SK-N-SH (cell line): ENCODE data around the gene EXOC6. TPM values are rescaled to one million over a fixed set of nuclear protein-coding genes. Genes with fewer than 3 reads are reported as not detected.

Source experiments
- CTCF ChIA-PET: fragments of 300-600, 350-600 bp; formaldehyde crosslinking; extraction: SDS; loops from one replicate; lab custom pipeline; 2021; lab: Yijun Ruan, JAX
- POLR2A ChIA-PET: fragments of 350-600 bp; sonication (Branson Sonifier 250); formaldehyde crosslinking; extraction: SDS; loops from one replicate; lab custom pipeline; 2020; ENCODE audit warnings: antibody characterized with exemption, inconsistent platforms; lab: Yijun Ruan, JAX
- DNase-seq: peaks from one replicate; pipeline ENCODE4 v3.0.0; 2012
- H2AFZ ChIP-seq: fragments of 200-600 bp; sonication (generic); 2 replicates; pipeline ENCODE4 v1.8.1; 2016; ENCODE audit warnings: antibody characterized with exemption, mild to moderate bottlenecking, low read depth
- H3F3A ChIP-seq: fragments of 200-600 bp; sonication (generic); replicated peaks from 2 replicates; pipeline ENCODE3; 2016; ENCODE audit warnings: antibody characterized with exemption, mild to moderate bottlenecking; ENCODE audit not compliant: insufficient read depth
- H3K27ac ChIP-seq, 2 experiments: fragments of 200-500 bp in 1 of 2; fragments of 200-600 bp in 1 of 2; sonication (Bioruptor generic) in 1 of 2; sonication (generic), shearing (Covaris generic) in 1 of 2; 2 replicates each; pipeline versions ENCODE4 v1.5.1 to v1.6.1; 2014 to 2016; ENCODE audit warnings: low read depth in 2 of 2, inconsistent platforms in 1 of 2, low read length in 1 of 2, mild to moderate bottlenecking in 1 of 2, mixed read lengths in 1 of 2
- H3K27me3 ChIP-seq: fragments of 200-600 bp; sonication (generic), shearing (Covaris generic); 2 replicates; pipeline ENCODE4 v1.6.1; 2016; ENCODE audit warnings: mixed run types; ENCODE audit not compliant: insufficient read depth
- H3K36me3 ChIP-seq, 2 experiments: fragments of 200-500 bp in 1 of 2; fragments of 200-600 bp in 1 of 2; sonication (Bioruptor generic) in 1 of 2; sonication (generic) in 1 of 2; replicated peaks in 1 of 2; 2 replicates each; pipeline versions ENCODE3 to v1.5.1; 2014 to 2016; ENCODE audit warnings: low read length in 1 of 2, mild to moderate bottlenecking in 1 of 2; ENCODE audit not compliant: insufficient read depth in 2 of 2, control insufficient read depth in 1 of 2
- H3K4me1 ChIP-seq, 2 experiments: fragments of 200-500 bp in 1 of 2; fragments of 200-600 bp in 1 of 2; sonication (Bioruptor generic) in 1 of 2; sonication (generic), shearing (Covaris generic) in 1 of 2; 2 replicates each; pipeline versions ENCODE4 v1.5.1 to v1.6.1; 2014 to 2016; ENCODE audit warnings: low read depth in 1 of 2, low read length in 1 of 2, mixed run types in 1 of 2; ENCODE audit not compliant: insufficient read depth in 2 of 2, control insufficient read depth in 1 of 2
- H3K4me2 ChIP-seq: fragments of 200-600 bp; sonication (generic), shearing (Covaris generic); 2 replicates; pipeline ENCODE4 v1.6.1; 2017; ENCODE audit warnings: mixed run types
- H3K4me3 ChIP-seq, 2 experiments: fragments of 200-500 bp in 1 of 2; fragments of 200-600 bp in 1 of 2; sonication (Bioruptor generic) in 1 of 2; sonication (generic), shearing (Covaris generic) in 1 of 2; 2 replicates each; pipeline versions ENCODE4 v1.5.1 to v1.8.1; 2014 to 2016; ENCODE audit warnings: low read depth in 2 of 2, inconsistent platforms in 1 of 2, low read length in 1 of 2, mild to moderate bottlenecking in 1 of 2, mixed read lengths in 1 of 2, moderate library complexity in 1 of 2
- H3K79me2 ChIP-seq: fragments of 200-600 bp; sonication (generic); 2 replicates; pipeline ENCODE4 v1.8.1; 2017; ENCODE audit warnings: mild to moderate bottlenecking; ENCODE audit not compliant: insufficient read depth
- H3K9ac ChIP-seq: fragments of 200-600 bp; sonication (generic); 2 replicates; pipeline ENCODE4 v1.6.1; 2017; ENCODE audit warnings: mixed run types
- H3K9me2 ChIP-seq: fragments of 200-600 bp; sonication (generic); 2 replicates; pipeline ENCODE4 v1.6.1; 2017; ENCODE audit warnings: mixed run types
- H3K9me3 ChIP-seq: fragments of 200-600 bp; sonication (generic); 2 replicates; pipeline ENCODE4 v1.6.1; 2017; ENCODE audit warnings: mixed run types, mild to moderate bottlenecking, moderate library complexity
- H4K20me1 ChIP-seq: fragments of 200-600 bp; sonication (generic); 2 replicates; pipeline ENCODE4 v1.6.1; 2017; ENCODE audit warnings: mild to moderate bottlenecking, mixed run types; ENCODE audit not compliant: insufficient read depth
- CHD2 ChIP-seq: fragments of 150-350 bp; IDR thresholded peaks from 2 replicates; pipeline ENCODE4 v1.6.1; 2018; ENCODE audit warnings: low read length; ENCODE audit not compliant: partially characterized antibody
- ELF1 ChIP-seq: IDR thresholded peaks from 2 replicates; pipeline ENCODE4 v1.4.0; 2012
- EZH2phosphoT487 ChIP-seq: fragments of 200-600 bp; sonication (generic); IDR thresholded peaks from 2 replicates; pipeline ENCODE4 v1.6.1; 2017; ENCODE audit warnings: low read depth, mixed run types, mild to moderate bottlenecking, antibody characterized with exemption, moderate library complexity, borderline replicate concordance
- FOSL2 ChIP-seq: IDR thresholded peaks from 2 replicates; pipeline ENCODE4 v1.4.0; 2012; ENCODE audit warnings: low read depth, mild to moderate bottlenecking, moderate library complexity, borderline replicate concordance
- FOXJ3 ChIP-seq: sonication (generic); formaldehyde crosslinking; IDR thresholded peaks from 2 replicates; pipeline ENCODE4 v1.5.1; 2020; ENCODE audit warnings: mild to moderate bottlenecking, missing genetic modification reagents
- JUND ChIP-seq: IDR thresholded peaks from 2 replicates; pipeline ENCODE4 v1.4.0; 2012
- MEF2A ChIP-seq: IDR thresholded peaks from 2 replicates; pipeline ENCODE4 v1.4.0; 2012; ENCODE audit warnings: low read depth, borderline replicate concordance
- MXI1 ChIP-seq: IDR thresholded peaks from 2 replicates; pipeline ENCODE4 v1.6.1; 2012; ENCODE audit warnings: mild to moderate bottlenecking, low read depth, low read length, improper control_type of control experiment
- NFIC ChIP-seq: IDR thresholded peaks from 2 replicates; pipeline ENCODE4 v1.4.0; 2012; ENCODE audit warnings: borderline replicate concordance
- RFX5 ChIP-seq: IDR thresholded peaks from 2 replicates; pipeline ENCODE4 v1.6.1; 2012; ENCODE audit warnings: mild to moderate bottlenecking, improper control_type of control experiment, low read length
- RXRA ChIP-seq: IDR thresholded peaks from 2 replicates; pipeline ENCODE4 v1.4.0; 2012; ENCODE audit warnings: low read depth, mild to moderate bottlenecking, borderline replicate concordance
- SIN3A ChIP-seq: IDR thresholded peaks from 2 replicates; pipeline ENCODE4 v1.6.1; 2012; ENCODE audit warnings: low read depth, mild to moderate bottlenecking, low read length, moderate library complexity, borderline replicate concordance
- TCF12 ChIP-seq: IDR thresholded peaks from 2 replicates; pipeline ENCODE4 v1.4.0; 2012
- TEAD4 ChIP-seq: IDR thresholded peaks from 2 replicates; pipeline ENCODE4 v1.4.0; 2012; ENCODE audit warnings: mild to moderate bottlenecking, borderline replicate concordance; ENCODE audit not compliant: insufficient read depth
- YY1 ChIP-seq: IDR thresholded peaks from 2 replicates; pipeline ENCODE4 v1.4.0; 2012; ENCODE audit warnings: low read depth, mild to moderate bottlenecking
- WGBS: methylation state at CpG from one replicate; pipeline ENCODE4 v1.1.6; 2017; ENCODE audit warnings: low lambda C conversion rate; 5-methylcytosine and 5-hydroxymethylcytosine counted together
- polyA plus RNA-seq, 3 experiments: library from polyadenylated mRNA; depleted of rRNA; stranded (reverse); fragments of >200 nt; gene quantifications; 2 replicates each; pipeline ENCODE4 v1.2.3, GENCODE V29; 2012
- TF ChIP-seq, protein P1 (sequence below): IDR thresholded peaks from 2 replicates; pipeline ENCODE4 v1.4.0; 2012; ENCODE audit warnings: low read depth, borderline replicate concordance
- TF ChIP-seq, protein P2 (sequence below): IDR thresholded peaks from 2 replicates; pipeline ENCODE4; 2012
- TF ChIP-seq, protein P3 (sequence below): IDR thresholded peaks from 2 replicates; pipeline ENCODE4 v1.4.0; 2012; ENCODE audit warnings: low read depth, borderline replicate concordance
- TF ChIP-seq, protein P4 (sequence below): IDR thresholded peaks from 2 replicates; pipeline ENCODE4 v1.4.0; 2012; ENCODE audit warnings: low read depth
- TF ChIP-seq, protein P5 (sequence below): IDR thresholded peaks from 2 replicates; pipeline ENCODE4 v1.6.1; 2012; ENCODE audit warnings: mild to moderate bottlenecking, low read depth, low read length, moderate library complexity

EXOC6 gene
- polyA plus RNA-seq, 1 of the 3 experiments (the other 2 are of a cell fraction): 2.3 TPM

DNA sequence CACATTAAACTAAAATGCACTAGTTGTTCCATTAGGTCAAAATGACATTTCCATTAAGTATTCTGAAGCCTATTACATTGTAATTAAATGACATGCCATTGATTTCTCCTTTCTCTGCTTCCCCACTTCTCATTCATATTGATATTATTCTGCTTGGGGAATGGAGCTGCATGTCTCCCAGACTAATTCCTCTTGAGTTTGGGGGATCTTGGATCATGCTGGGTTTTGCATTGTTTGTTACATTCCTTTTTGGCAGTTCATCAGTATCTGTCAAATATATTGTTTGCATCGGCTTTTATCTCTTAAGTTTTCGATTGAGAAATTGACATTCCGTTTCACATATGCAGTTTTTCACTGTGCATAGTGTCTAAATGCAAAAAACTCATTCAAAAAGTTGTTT, 147.2 kb downstream of the EXOC6 start:
- POLR2A ChIA-PET: no interaction called here
- CTCF ChIA-PET: interaction anchor here (0.7 to 2.9 kb wide), 6 partner anchors 11 to 358 kb away, joined by 3 to 17 read pairs (median 6); no protein-coding TSS in a partner anchor
- no peaks in the 10 kb centered on the region for H3K9me2 ChIP-seq
- no peak overlapping the region for H3K4me3 ChIP-seq
- no peak overlapping the region for H3K4me2 ChIP-seq
- 93% methylated on average over 3 of the region's 3 CpGs for WGBS
- H3K27ac ChIP-seq: no peak overlapping the region
- no peaks in the 10 kb centered on the region for H3F3A ChIP-seq
- H3K9me3 ChIP-seq: no peaks in the 10 kb centered on the region
- H2AFZ ChIP-seq: no peak overlapping the region
- no peaks in the 10 kb centered on the region for H3K27me3 ChIP-seq
- TF ChIP-seq RXRA (no peak), MEF2A (no peak), RFX5 (no peak), NFIC (no peak), ELF1 (no peak), JUND (no peak), FOSL2 (no peak), SIN3A (no peak), CHD2 (no peak), YY1 (no peak), TCF12 (no peak), FOXJ3 (CRISPR knock-in tag) (no peak), EZH2phosphoT487 (no peak), MXI1 (no peak), TEAD4 (no peak)
- TF ChIP-seq, protein P1, sequence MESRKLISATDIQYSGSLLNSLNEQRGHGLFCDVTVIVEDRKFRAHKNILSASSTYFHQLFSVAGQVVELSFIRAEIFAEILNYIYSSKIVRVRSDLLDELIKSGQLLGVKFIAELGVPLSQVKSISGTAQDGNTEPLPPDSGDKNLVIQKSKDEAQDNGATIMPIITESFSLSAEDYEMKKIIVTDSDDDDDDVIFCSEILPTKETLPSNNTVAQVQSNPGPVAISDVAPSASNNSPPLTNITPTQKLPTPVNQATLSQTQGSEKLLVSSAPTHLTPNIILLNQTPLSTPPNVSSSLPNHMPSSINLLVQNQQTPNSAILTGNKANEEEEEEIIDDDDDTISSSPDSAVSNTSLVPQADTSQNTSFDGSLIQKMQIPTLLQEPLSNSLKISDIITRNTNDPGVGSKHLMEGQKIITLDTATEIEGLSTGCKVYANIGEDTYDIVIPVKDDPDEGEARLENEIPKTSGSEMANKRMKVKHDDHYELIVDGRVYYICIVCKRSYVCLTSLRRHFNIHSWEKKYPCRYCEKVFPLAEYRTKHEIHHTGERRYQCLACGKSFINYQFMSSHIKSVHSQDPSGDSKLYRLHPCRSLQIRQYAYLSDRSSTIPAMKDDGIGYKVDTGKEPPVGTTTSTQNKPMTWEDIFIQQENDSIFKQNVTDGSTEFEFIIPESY: no peak
- TF ChIP-seq, protein P2, sequence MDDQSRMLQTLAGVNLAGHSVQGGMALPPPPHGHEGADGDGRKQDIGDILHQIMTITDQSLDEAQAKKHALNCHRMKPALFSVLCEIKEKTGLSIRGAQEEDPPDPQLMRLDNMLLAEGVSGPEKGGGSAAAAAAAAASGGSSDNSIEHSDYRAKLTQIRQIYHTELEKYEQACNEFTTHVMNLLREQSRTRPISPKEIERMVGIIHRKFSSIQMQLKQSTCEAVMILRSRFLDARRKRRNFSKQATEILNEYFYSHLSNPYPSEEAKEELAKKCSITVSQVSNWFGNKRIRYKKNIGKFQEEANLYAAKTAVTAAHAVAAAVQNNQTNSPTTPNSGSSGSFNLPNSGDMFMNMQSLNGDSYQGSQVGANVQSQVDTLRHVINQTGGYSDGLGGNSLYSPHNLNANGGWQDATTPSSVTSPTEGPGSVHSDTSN: no peak
- TF ChIP-seq, protein P3, sequence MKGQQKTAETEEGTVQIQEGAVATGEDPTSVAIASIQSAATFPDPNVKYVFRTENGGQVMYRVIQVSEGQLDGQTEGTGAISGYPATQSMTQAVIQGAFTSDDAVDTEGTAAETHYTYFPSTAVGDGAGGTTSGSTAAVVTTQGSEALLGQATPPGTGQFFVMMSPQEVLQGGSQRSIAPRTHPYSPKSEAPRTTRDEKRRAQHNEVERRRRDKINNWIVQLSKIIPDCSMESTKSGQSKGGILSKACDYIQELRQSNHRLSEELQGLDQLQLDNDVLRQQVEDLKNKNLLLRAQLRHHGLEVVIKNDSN: no peak
- TF ChIP-seq, protein P4, sequence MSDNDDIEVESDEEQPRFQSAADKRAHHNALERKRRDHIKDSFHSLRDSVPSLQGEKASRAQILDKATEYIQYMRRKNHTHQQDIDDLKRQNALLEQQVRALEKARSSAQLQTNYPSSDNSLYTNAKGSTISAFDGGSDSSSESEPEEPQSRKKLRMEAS: no peak
- TF ChIP-seq, protein P5, sequence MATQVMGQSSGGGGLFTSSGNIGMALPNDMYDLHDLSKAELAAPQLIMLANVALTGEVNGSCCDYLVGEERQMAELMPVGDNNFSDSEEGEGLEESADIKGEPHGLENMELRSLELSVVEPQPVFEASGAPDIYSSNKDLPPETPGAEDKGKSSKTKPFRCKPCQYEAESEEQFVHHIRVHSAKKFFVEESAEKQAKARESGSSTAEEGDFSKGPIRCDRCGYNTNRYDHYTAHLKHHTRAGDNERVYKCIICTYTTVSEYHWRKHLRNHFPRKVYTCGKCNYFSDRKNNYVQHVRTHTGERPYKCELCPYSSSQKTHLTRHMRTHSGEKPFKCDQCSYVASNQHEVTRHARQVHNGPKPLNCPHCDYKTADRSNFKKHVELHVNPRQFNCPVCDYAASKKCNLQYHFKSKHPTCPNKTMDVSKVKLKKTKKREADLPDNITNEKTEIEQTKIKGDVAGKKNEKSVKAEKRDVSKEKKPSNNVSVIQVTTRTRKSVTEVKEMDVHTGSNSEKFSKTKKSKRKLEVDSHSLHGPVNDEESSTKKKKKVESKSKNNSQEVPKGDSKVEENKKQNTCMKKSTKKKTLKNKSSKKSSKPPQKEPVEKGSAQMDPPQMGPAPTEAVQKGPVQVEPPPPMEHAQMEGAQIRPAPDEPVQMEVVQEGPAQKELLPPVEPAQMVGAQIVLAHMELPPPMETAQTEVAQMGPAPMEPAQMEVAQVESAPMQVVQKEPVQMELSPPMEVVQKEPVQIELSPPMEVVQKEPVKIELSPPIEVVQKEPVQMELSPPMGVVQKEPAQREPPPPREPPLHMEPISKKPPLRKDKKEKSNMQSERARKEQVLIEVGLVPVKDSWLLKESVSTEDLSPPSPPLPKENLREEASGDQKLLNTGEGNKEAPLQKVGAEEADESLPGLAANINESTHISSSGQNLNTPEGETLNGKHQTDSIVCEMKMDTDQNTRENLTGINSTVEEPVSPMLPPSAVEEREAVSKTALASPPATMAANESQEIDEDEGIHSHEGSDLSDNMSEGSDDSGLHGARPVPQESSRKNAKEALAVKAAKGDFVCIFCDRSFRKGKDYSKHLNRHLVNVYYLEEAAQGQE: no peak
- TF ChIP-seq, all 33 proteins: peak for 0
- Histone ChIP-seq H3K9ac (no peak overlapping the region), H4K20me1 (no peaks in the 10 kb centered on the region), H3K79me2 (no peaks in the 10 kb centered on the region), H3K36me3 (no peaks in the 10 kb centered on the region), H3K4me1 (peaks cover 0 to 6% of the 10 kb centered on the region in 2 experiments; a peak in 2 of 4 replicates)
- DNase-seq: no peak
